Fibroblast of skin of scalp (primary cell): ENCODE results near the gene CELSR1.

Experiments used
- DNase-seq: peaks from one replicate; pipeline ENCODE4 v3.0.0-alpha.2; 2013

Gene CELSR1

DNA sequence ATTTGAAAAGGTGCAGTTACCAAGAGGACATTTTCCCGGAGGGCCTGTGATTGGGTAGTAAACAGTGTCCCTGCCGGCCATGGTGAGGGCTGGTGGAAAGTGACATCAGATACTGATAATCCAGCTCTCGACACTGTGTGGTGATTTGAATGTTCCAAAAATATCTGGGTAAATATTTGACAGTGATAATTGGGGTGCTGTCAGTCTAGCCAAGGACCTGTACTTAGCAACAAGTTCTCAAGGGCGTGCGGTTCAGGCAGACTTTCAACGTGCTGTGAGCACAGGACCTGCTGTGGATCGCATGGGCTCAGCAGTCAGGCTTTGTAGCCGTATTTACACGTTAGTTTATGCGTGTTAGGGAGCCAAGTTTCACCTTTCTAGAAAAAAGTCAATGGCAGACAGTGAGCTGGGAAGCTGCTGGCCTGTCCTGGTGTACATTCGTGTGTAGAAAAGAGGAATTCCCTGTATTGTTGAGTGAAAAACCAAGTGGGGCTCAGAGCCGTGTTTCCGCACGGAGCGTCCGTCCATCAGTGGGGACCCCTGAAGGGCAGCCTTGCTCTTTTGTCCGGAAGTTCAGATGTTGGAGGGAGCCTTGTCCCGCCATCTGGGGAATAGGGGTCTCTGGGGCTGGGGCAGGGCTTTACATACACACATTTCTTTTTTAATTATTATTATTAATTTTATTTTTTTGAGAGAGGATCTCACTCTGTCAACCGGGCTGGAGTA lies 190.6 kb downstream of the CELSR1 start:
- DNase-seq: no peak

DNA sequence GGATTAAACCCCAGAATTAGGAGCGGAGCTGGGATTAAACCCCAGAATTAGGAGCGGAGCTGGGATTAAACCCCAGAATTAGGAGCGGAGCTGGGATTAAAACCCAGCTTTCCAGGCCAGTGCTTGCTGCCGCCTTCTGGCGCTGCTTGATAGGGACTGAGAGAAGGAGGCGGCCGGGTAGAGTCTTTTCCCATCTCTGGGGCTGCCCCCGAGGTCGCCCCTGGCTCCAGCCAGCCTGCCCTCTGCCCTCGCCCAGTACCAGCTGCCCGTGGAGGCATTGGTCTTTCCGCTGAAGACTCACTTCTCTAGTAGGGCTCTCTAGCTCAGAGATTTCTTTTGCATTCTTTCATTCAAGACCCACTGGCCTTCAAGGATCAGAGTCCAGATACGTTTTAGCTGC lies 196.7 kb downstream of the CELSR1 start:
- DNase-seq: no peak

DNA sequence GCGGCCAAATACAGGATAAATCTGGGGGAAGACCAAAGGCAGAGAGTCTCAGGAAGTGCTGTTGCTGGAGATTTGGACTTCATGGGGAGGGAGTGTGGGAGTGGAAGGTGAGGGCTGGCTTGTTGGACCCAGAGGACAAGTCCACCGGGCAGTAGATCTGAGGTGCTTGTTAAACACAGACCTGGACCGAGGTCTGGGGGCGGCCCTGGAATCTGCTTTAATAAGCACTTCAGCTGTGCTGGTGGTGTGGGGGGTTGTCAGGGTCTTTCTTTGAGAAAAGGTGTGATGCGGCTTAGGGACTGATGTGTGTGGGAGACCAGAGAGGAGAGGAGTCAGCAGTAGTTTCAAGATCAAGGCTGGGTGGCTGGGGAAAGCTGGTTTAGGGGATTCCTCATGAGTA lies 197.5 kb downstream of the CELSR1 start:
- DNase-seq: no peak

DNA sequence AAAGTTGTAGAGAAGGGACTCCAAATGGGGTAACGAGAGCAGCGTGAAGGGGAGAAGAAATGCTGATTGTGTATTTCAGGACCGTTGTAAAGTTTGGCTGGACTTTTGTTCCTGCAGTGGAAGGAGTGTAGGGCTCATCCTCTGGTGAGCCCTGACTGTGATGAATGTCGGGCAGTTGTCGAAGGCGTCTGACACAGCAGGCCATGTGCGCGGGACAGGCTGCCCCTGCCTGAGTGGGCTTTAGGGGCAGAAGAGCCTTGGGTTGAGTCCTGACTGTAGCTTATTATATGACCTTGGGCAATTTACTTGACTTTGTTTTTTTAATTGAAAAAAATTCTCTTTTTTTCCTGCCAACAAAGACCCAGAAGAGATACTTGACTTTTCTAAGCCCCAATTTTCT lies 198.8 kb downstream of the CELSR1 start:
- no peak for DNase-seq

DNA sequence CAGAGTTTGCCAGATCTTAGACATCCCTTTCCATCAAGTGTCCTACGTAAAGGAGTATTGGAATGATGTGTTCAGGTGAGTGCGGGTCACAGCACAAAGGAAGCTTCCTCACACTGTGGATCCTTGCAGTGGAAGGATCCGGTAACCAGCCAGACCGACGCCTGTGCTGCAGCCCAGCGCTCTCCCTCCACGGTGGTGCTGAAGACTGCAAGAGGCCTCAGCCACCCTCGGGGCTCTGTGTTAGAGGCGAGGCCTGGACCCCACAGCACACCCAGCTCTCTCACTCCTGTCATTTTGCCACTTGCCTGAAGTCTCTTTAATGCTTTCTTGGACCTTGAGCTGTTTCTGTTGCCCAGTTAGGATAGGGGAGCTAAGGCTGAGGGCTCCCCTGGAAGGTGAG lies 199.6 kb downstream of the CELSR1 start:
- DNase-seq: no peak

DNA sequence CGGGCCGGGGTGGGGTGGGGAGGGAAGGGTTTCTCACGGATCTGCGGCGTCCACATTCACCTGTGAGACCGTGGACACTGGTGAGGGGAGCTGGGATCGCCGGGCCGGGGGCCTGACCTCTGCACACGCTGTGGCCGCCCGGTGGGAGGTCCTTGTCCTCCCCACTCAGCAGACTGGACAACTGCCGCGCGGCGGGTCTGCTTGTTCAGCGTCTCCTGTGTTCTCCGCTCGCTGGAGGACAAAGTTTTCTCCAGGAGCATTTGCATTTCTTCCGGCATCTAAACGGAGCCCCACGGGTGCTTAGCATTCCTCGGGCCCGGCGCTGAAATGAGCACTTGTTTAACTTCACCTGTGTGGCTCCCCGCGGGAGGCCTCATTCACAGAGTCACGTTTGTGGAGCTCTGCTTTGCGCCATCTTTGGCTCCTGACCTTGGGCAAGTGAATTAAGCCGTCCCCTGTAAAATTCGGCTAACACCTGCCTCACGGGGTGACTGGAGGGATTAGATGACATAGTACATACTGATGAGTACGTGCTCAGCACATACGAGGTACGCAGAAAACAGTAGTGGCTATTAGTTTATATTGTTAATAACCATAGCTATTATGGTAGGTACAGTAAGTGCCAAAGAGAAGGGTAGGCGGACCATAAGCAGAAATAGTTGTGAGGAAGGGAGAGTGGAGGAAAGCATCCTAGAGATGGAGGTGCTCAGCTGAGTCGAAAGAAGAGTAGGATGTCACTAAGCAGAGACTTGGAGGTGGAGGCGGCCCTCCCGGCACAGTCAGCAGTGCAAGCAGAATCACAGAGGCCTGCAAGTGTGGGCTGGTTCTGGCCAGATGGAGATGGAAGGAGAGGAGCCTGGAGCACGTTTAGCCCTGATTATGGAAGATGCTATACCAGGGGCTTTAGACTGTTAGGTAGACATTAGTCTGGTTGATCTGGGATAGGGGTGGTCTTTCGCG lies 201.0 kb downstream of the CELSR1 start:
- DNase-seq: no peak

DNA sequence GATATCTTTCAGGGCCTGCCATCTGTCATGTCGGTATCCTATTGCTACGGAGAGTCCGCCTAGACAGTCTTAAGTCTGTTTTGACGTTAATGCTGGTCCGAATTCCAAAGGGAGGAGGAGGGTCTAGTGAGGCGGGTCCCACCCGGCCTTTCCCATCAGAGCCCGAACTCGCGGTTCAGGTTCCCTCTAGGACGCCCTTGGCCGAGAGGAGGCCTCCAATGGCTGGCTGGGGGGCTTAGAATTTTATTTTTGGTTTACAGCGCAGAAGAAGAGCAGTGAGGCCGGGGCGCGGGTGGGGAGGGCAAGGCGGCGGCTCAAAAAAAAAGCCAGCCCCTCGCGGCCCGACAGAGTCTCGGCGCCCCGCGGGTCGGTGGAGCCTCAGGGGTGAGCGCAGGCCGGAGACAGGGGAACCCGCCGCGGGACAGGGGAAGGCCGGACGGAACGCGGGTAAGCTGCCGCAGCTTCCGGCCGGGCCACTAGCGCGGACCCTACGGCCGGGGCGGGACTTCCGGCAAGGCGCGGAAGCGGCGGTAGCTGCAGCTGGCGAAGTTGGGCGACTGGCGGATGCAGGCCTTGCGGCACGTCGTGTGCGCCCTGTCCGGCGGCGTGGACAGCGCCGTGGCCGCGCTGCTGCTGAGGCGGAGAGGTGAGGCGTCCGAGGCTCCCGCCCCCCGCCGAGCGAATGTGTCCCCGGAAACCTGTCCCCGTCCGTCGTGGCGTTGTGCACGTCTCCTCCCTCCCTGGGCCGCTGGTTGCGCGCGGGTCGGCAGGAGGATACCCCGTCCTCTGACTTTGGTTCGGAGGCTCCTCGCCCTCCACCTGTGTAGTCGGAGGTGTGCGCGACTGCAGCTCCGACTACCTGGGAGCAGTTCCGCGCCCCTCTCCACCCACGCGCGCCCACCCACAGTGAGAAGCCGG lies 202.0 kb downstream of the CELSR1 start, which contains the start of gene TRMU:
Gene TRMU (plus strand): TSS at position 514 of the 918 bp plus-strand sequence. CDS start 51 bp downstream, at position 565.
- DNase-seq: peak; percentile 89

DNA sequence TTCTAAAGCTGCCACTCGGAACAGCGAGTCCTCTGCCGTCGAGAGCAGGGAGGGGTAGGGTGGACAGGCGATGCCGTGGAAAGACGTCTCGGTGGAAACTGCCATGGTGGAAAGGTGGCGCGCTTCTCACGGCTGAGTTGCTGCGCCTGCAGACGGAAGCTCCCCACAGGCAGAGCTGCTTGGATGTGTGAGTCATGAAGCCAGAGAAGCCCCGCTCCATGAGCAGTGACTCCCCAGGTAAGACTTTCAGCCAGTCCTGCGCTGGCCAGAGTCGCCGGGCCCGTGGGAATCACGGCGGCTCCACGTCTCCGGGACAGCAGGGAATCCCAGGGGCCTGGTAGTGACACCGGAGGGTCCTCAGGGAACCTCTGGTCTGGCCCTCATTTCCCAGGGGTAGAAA lies 205.9 kb downstream of the CELSR1 start:
- no peak for DNase-seq

DNA sequence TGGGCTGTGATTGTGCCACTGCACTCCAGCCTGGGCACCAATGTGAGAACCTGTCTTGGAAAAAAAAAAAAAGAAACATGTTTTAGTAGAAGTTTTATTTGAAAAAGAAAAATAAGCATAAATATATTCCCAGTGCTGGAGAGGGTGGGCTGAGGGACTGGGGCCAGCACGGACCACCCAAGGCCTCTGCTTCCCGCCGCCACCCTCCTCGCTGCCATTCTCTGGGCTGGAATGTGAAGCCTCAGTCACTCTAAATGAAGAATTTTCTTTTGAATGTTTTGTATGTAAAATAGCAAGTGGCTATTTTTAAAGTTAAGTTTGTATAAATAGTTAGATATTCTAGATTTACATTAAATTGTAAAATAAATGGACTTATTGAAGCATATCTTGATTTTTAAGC lies 207.0 kb downstream of the CELSR1 start:
- DNase-seq: no peak

DNA sequence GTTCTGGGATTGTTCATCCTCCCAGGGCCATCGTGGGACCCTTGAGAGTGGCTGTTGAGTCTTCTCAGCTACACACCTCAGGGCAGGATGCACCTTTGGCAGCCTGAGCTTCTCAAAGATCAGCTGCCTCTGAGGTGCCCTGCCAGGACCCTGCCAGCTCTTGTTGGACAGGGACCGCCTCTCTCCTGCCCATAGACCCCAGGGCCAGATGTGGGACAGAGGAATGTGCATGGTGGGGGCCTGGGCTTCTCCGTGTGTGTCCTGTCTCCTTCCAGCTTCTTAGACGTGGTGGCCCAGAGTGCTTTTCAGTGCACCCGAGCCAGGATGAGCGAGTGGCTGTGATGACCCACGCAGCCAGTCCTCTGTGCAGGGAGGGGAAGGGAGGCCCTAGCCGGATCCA lies 207.8 kb downstream of the CELSR1 start:
- no peak for DNase-seq

DNA sequence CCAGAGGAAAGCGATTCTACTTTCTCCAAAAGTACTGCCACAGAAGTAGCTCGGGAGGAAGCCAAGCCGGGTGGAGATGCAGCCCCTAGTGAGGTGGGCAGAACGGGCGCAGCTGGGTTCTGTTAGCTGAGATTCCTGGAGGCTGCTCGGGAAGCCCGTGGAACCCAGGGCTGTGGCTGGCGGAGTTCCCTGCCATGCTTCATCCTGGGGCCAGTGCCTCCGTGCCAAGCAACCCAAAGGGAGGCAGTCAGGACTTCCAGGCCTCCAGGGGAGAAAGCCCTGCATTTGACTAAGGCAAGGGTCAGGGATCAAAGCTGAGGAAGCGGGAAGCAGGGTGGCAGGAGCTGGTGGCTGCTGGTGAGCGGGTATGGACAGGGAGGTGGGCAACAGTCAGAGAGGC lies 208.6 kb downstream of the CELSR1 start:
- no peak for DNase-seq

DNA sequence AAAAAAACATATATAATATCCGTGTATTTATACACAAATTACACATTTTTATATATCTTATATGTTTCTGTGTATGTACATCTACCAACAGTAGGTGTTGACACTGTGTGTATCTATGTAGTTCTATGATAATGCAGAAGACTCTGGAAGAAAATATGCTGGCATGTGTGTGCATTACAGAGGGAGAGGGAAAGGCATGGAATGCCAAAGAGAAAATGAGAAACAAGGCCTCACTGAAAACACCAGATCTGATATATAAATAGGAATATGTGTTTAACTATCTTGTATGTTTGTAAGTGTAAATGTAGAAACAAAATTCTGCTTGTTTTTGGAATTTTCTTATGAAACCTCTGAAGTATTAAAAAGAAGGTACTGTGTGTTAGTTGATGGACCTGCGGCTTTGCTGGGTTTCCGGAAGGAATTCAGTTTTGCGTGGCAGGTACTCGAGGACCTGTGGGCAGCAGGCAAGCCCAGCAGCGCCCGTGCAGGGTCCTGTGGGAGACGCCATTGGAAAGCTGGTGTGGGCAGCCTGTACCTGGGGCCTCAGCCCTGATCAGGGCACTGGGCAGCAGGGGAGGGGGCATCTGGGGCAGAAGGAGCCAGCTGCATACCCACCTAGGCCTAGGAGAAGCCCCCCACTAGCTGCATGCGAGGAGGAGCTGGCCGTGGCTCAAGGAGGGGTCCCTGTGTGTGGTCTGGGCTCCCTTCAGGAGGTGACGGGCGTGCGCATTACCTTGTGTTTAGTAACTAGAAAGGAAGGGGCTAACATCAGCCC lies 209.5 kb downstream of the CELSR1 start:
- no peak for DNase-seq

DNA sequence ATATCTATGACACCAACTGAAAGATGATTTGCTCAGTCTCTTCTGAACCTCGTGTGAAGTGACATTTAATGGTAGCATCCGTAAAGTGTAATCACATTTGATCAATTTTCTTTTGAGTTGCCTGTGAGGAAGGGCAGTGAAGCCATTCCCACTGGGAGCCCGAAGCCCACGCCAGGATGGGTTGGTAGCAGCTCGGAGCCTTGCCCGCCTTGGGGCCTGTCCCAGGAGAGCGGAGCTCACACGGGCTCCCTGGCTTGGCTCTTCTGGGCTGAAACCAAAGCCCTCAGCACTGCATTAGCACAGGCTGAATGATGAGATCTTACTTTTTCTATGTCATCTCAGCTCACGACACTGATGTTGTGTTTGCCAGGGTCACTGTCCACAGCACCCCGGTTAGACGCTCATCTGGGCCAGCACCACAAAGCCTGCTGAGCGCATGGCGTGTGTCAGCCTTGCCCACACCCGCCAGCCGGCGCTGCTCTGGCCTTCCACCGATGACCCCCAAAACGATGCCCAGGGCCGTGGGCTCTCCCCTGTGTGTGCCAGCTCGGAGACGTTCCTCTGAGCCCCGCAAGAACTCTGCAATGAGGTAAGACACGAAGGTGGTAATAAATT lies 211.2 kb downstream of the CELSR1 start:
- no peak for DNase-seq

DNA sequence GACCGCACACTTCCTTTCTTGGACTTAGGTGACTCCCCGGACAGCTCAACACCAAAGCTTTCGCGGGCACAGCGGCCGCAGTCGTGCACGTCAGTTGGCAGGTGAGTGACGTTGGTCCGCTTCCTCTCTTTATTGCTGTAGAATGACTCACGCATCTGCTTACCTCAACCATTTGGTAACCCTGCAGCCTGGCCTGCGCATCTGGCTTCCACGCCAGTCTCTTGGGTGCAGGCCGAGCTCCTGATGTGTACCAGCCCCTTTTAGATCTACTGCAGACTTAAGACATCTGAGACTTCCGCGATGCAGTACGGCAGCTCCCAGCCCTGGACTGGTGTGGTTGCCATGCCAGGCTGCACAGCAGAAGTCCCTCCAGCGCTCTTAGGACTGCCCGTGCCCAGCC lies 214.3 kb downstream of the CELSR1 start:
- no peak for DNase-seq

DNA sequence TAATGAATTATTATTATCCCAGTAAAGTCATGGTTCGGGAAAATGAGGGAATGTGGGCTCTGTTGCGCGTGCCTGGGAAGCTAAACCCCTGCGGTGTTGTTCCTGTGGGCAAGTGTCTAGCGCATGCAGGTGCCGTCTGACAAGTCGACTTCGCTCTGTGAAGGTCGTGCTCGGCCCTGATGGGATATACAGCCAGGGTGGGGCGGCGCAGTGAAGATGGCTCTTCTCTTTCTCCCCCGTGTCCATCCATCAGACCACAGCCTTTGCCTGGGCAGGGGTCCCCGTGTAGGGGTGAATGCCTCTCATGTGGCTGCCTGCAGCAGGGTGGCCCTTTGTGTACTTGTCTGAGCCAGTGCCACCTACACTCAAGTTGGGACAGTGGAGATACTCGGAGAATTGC lies 214.7 kb downstream of the CELSR1 start:
- DNase-seq: no peak

DNA sequence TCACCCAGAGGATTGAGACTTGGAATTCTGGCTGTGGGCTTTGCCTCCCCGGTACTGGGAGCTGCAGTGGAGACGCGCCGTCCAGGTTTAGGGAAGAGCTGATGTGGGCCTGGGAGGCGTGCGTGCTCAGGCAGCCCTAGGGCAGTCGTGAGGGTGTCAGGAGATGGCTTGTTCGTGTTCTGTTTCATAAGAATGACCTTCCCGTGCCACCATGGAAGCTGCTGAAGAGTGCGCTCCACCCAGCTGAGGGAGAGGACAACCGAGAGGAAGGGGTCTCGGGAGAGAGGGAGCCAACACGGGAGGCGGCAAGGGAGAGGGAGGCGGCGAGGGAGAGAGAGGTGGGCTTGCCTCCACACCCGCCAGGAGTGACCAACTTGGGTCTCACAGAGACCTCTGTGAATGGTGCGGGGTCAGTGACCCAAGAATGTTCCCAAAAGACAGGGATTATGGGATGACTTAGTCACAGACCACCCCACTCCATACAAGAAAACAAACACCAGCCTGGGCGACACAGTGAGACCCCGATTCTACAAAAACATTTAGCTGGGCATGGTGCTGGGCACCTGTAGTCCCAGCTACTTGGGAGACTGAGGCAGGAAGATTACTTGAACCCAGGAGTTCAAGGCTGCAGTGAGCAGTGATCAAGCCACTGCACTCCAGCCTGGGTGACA lies 216.6 kb downstream of the CELSR1 start:
- DNase-seq: no peak

DNA sequence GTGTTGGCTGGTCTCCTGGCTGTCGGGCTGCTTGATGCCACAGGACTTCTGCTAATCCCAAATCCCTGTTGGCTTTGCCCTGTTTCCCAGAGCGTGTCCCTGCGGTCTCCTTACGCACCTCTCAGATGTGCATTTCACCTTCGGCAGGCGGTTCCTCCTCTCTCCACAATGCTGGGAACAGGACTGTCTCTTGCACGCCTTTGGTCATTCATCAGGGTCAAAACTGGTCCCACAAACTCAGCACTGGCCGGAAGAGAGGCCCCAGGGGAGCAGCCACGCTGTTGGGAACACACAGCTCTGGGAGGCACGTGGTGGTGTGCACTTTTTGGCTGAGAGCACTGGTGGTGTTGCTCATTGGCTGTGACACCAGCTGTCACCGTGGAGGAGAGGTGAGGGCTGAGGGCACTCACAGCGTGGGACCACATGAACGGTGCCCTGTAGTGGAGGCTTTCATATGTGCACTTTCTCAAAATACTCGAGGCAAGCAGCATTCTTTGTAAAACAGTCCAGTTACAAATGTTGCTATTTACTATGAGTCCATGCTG lies 217.2 kb downstream of the CELSR1 start:
- DNase-seq: no peak

DNA sequence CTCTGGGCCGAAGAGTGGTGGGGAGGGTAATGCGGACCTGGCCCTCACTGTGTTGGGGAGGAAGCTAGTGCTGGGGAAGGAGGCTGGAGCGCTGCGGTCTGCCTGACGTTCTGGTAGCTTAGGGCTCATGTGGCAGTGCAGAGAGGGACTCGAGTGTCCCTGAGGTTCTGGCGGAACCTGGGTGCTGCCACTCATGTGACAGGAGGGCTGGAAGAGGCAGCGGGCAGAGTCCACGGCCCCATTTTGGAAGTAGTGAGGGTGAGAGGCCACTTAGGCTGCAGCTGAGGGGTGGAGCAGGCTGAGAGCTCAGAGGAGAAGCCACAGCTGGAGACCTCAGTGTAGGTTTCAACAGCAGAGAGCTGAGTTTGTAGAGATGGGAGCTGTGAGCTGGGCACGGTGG lies 218.1 kb downstream of the CELSR1 start:
- no peak for DNase-seq

DNA sequence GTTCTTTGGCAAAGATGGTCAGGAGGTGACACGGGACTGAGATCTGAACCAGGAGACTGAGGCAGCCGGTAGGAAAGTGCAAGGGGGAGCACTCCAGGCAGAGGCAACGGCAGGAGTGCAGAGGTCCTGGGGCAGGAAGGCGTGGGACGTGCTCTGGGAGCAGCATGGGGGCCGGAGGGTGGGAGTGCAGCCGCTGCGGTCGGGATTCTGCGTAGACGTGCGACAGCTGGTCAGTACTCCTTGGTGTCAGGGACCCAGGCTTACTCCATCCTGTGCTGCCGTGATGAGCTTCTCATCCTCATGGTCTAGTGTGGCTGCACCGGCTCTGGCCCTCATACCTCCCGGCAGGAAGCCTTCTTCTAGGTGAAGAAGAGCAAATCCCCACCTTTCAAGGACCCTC lies 218.8 kb downstream of the CELSR1 start:
- DNase-seq: no peak

DNA sequence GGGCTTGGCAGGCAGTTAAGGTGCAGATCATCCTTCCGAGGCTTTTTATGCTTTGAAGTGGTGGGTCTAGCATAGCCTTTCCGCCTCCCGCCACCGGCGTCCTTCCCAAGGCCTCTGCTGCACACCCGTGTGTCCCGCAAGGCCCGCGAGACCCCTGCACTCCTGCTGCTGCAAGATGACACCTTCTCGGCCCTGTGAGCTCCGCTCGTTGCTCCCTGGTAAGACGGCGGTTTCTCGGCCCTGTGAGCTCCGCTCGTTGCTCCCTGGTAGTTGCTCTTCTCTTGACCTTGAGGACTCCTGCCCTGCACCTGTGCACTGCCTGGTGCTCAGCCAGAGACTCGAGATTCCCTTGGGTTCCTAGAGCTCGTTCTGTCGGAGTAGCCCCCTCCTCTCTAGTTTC lies 219.8 kb downstream of the CELSR1 start:
- DNase-seq: no peak

DNA sequence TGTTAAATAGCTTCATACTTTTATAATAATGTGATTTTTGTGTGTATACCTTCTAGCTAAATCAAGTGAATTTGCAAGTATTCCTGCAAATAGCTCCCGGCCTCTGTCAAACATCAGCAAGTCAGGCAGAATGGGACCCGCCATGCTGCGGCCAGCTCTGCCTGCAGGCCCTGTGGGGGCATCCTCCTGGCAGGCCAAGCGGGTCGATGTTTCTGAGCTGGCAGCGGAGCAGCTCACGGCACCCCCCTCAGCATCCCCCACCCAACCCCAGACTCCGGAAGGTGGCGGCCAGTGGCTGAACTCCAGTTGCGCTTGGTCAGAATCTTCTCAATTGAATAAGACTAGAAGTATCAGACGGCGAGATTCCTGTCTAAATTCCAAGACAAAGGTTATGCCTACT lies 221.4 kb downstream of the CELSR1 start:
- no peak for DNase-seq
